ENCODE measurements around the gene CUL4A. TPM values are rescaled to one million over a fixed set of nuclear protein-coding genes. Genes with fewer than 3 reads are reported as not detected.

Gene CUL4A
- total and polyA plus RNA-seq, 2 experiments from 2014 or later: 67.5 to 195 TPM

DNA sequence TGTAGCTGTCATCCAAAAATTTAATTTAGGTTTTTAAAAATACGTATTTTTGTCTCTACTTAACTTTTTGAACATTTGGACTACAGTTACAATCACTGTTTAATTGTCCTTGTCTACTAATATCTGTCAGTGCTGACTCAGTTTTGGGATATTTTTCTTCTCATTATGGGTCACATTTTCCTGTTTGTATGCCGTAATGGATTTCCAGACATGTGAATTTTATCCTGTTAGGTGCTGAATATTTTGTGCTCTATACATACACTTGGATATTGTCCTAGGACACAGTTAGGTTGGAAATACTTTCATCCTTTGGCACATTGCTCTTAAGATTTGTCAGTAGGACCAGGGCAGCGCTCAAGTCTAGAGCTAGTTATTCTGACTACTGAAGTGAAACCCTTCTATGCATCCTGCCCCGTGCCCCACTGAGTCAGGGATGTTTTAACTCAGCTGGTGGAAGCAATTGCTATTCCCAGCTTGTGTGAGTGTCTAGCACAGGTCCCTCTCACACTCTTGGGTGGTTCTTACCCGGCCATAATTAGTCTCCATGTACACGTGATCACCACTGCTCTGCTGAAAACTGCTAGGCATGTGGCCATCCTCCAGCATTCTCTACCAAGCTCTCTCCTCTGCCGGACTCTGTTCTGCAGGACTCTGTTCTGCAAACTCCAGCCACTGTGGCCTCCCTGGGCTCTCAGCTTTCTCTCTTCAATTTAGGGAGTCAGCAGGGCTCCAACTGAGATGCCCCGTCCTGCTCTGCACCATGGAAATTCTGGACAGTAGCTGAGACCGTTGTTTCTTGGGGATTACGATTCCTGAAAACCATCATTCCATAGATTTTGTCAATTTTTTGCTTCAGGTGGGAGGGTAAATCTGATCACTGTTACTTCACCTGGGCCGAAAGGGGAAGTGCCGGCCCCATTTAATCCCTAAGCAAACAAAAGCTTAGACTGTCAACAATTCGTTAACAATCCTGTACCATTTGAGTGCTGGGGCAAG, 39.8 kb upstream of the CUL4A start (continued):
- TF ChIP-seq, protein P1, sequence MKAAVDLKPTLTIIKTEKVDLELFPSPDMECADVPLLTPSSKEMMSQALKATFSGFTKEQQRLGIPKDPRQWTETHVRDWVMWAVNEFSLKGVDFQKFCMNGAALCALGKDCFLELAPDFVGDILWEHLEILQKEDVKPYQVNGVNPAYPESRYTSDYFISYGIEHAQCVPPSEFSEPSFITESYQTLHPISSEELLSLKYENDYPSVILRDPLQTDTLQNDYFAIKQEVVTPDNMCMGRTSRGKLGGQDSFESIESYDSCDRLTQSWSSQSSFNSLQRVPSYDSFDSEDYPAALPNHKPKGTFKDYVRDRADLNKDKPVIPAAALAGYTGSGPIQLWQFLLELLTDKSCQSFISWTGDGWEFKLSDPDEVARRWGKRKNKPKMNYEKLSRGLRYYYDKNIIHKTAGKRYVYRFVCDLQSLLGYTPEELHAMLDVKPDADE (IDR thresholded peaks at IDR 0.05): no peak

- Histone ChIP-seq H3K79me2 (replicated peaks; ENCODE audit: insufficient read depth) (no peaks in the 10 kb centered on the region), H3F3A (replicated peaks; ENCODE audit: low read depth) (no peaks in the 10 kb centered on the region), H3K4me1 (ENCODE audit: insufficient read depth) (no peaks in the 10 kb centered on the region), H4K20me1 (replicated peaks; ENCODE audit: insufficient read depth) (no peaks in the 10 kb centered on the region; the same call in 1 of the 2 replicates), H3K27me3 (ENCODE audit: insufficient read depth) (no peaks in the 10 kb centered on the region), H3K4me3 (no peak overlapping the region), H3K36me3 (ENCODE audit: insufficient read depth) (no peaks in the 10 kb centered on the region), H3K27ac (ENCODE audit: low read depth) (no peak overlapping the region), H2AFZ (no peak overlapping the region), H3K4me2 (no peak overlapping the region), H3K9me2 (ENCODE audit: insufficient read depth) (no peaks in the 10 kb centered on the region)
- peaks cover 2% of the 10 kb centered on the region; the same call in 2 of the 3 replicates for H3K4me1 Mint-ChIP-seq
- H3K9me3 Mint-ChIP-seq: no peaks in the 10 kb centered on the region
- no peak for DNase-seq (ENCODE audit: low spot score)
- H3K36me3 Mint-ChIP-seq (ENCODE audit: low read depth): peaks cover 35% of the 10 kb centered on the region
- H3K4me3 Mint-ChIP-seq: no peak overlapping the region
- H3K27ac Mint-ChIP-seq: no peak overlapping the region
- H3K27me3 Mint-ChIP-seq (ENCODE audit: insufficient read depth, low read depth, poor library complexity): peaks cover 3% of the 10 kb centered on the region
- ATAC-seq: no peak
- TF ChIP-seq NANOG (IDR thresholded peaks at IDR 0.05; ENCODE audit: borderline replicate concordance) (no peak), EZH2 (IDR thresholded peaks at IDR 0.05; ENCODE audit: low read depth, unreplicated experiment) (no peak), ZNF331 (CRISPR knock-in tag; IDR thresholded peaks at IDR 0.05; ENCODE audit: low read depth) (no peak), CREB1 (CRISPR knock-in tag; IDR thresholded peaks at IDR 0.05; ENCODE audit: low read depth) (no peak), EZH2phosphoT487 (IDR thresholded peaks at IDR 0.05; ENCODE audit: unreplicated experiment) (no peak), CTCF (conservative IDR thresholded peaks at IDR 0.05; ENCODE audit: low read depth in 2 of 2) (no peak), ZNF114 (CRISPR knock-in tag; IDR thresholded peaks at IDR 0.05) (no peak), POLR2AphosphoS5 (IDR thresholded peaks at IDR 0.05; ENCODE audit: low read depth) (no peak)
- TF ChIP-seq, protein P2, sequence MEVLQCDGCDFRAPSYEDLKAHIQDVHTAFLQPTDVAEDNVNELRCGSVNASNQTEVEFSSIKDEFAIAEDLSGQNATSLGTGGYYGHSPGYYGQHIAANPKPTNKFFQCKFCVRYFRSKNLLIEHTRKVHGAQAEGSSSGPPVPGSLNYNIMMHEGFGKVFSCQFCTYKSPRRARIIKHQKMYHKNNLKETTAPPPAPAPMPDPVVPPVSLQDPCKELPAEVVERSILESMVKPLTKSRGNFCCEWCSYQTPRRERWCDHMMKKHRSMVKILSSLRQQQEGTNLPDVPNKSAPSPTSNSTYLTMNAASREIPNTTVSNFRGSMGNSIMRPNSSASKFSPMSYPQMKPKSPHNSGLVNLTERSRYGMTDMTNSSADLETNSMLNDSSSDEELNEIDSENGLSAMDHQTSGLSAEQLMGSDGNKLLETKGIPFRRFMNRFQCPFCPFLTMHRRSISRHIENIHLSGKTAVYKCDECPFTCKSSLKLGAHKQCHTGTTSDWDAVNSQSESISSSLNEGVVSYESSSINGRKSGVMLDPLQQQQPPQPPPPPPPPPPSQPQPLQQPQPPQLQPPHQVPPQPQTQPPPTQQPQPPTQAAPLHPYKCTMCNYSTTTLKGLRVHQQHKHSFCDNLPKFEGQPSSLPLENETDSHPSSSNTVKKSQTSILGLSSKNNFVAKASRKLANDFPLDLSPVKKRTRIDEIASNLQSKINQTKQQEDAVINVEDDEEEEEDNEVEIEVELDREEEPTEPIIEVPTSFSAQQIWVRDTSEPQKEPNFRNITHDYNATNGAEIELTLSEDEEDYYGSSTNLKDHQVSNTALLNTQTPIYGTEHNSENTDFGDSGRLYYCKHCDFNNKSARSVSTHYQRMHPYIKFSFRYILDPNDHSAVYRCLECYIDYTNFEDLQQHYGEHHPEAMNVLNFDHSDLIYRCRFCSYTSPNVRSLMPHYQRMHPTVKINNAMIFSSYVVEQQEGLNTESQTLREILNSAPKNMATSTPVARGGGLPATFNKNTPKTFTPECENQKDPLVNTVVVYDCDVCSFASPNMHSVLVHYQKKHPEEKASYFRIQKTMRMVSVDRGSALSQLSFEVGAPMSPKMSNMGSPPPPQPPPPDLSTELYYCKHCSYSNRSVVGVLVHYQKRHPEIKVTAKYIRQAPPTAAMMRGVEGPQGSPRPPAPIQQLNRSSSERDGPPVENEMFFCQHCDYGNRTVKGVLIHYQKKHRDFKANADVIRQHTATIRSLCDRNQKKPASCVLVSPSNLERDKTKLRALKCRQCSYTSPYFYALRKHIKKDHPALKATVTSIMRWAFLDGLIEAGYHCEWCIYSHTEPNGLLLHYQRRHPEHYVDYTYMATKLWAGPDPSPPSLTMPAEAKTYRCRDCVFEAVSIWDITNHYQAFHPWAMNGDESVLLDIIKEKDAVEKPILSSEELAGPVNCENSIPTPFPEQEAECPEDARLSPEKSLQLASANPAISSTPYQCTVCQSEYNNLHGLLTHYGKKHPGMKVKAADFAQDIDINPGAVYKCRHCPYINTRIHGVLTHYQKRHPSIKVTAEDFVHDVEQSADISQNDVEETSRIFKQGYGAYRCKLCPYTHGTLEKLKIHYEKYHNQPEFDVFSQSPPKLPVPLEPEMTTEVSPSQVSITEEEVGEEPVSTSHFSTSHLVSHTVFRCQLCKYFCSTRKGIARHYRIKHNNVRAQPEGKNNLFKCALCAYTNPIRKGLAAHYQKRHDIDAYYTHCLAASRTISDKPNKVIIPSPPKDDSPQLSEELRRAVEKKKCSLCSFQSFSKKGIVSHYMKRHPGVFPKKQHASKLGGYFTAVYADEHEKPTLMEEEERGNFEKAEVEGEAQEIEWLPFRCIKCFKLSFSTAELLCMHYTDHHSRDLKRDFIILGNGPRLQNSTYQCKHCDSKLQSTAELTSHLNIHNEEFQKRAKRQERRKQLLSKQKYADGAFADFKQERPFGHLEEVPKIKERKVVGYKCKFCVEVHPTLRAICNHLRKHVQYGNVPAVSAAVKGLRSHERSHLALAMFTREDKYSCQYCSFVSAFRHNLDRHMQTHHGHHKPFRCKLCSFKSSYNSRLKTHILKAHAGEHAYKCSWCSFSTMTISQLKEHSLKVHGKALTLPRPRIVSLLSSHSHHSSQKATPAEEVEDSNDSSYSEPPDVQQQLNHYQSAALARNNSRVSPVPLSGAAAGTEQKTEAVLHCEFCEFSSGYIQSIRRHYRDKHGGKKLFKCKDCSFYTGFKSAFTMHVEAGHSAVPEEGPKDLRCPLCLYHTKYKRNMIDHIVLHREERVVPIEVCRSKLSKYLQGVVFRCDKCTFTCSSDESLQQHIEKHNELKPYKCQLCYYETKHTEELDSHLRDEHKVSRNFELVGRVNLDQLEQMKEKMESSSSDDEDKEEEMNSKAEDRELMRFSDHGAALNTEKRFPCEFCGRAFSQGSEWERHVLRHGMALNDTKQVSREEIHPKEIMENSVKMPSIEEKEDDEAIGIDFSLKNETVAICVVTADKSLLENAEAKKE (CRISPR knock-in tag; IDR thresholded peaks at IDR 0.05): no peak
- TF ChIP-seq, protein P1 (IDR thresholded peaks at IDR 0.05): no peak
Observed at GRCh38 chr13:113170511-113170910, 38.9 kb upstream of the CUL4A start.
